Bronchial epithelial cell (primary cell): ENCODE measurements around the gene FRMD5. TPM values are rescaled to one million over a fixed set of nuclear protein-coding genes. Genes with fewer than 3 reads are reported as not detected.

ENCODE experiments used
- DNase-seq: peaks from one replicate; pipeline ENCODE4 v3.0.0-alpha.2; 2010; ENCODE audit warnings: low read depth
- FAIRE-seq: peaks from 2 replicates; lab custom pipeline; 2011; peaks lifted over from hg19 to GRCh38; lab: Jason Lieb, UNC
- H3K27me3 ChIP-seq: 2 replicates; pipeline ENCODE4 v1.5.1; 2011; ENCODE audit warnings: low read length; ENCODE audit not compliant: control insufficient read depth, insufficient read depth
- H3K36me3 ChIP-seq: 2 replicates; pipeline ENCODE4 v1.5.1; 2011; ENCODE audit warnings: low read length; ENCODE audit not compliant: control insufficient read depth, insufficient read depth
- H3K4me3 ChIP-seq: 2 replicates; pipeline ENCODE4 v1.5.1; 2011; ENCODE audit warnings: mild to moderate bottlenecking, low read depth, low read length, control low read depth
- total RNA-seq: library from RNA; depleted of rRNA; stranded (reverse); fragments of >200 nt; gene quantifications from 2 replicates; pipeline ENCODE4 v1.2.1, GENCODE V29; 2014
- TF ChIP-seq, protein P1 (sequence below): IDR thresholded peaks from 2 replicates; pipeline ENCODE4 v1.5.1; 2011; ENCODE audit warnings: mild to moderate bottlenecking, moderate library complexity, low read length, control low read depth, inconsistent platforms; ENCODE audit not compliant: insufficient read depth, severe bottlenecking

The FRMD5 gene
- total RNA-seq, 1 donor from 2014 or later, result 1.3 TPM

DNA sequence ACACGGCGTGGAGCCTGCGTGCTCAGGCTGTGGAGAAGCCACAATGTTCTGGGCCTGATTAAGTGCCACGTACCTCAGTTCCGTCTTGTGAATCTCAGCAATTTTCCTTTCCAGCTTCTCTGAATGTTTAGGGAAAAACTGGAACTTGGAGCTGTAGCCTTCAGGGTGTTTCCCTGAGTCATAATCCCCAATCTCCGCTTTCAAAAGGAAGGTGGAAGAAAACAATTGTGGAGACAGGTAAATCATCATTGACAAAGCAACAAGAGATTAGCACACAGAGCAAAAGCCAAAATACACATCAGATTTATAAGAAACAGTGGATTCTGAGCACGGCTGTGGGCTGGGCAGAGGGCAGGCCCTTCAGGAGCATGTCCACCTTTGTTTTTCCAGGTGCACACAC lies 289.3 kb downstream of the FRMD5 start:
- TF ChIP-seq, protein P1, sequence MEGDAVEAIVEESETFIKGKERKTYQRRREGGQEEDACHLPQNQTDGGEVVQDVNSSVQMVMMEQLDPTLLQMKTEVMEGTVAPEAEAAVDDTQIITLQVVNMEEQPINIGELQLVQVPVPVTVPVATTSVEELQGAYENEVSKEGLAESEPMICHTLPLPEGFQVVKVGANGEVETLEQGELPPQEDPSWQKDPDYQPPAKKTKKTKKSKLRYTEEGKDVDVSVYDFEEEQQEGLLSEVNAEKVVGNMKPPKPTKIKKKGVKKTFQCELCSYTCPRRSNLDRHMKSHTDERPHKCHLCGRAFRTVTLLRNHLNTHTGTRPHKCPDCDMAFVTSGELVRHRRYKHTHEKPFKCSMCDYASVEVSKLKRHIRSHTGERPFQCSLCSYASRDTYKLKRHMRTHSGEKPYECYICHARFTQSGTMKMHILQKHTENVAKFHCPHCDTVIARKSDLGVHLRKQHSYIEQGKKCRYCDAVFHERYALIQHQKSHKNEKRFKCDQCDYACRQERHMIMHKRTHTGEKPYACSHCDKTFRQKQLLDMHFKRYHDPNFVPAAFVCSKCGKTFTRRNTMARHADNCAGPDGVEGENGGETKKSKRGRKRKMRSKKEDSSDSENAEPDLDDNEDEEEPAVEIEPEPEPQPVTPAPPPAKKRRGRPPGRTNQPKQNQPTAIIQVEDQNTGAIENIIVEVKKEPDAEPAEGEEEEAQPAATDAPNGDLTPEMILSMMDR, result no peak
- H3K4me3 ChIP-seq, result no peak overlapping the region
- H3K27me3 ChIP-seq, result no peaks in the 10 kb centered on the region
- DNase-seq, result peak; percentile 54
- no peak for FAIRE-seq
- no peaks in the 10 kb centered on the region for H3K36me3 ChIP-seq

DNA sequence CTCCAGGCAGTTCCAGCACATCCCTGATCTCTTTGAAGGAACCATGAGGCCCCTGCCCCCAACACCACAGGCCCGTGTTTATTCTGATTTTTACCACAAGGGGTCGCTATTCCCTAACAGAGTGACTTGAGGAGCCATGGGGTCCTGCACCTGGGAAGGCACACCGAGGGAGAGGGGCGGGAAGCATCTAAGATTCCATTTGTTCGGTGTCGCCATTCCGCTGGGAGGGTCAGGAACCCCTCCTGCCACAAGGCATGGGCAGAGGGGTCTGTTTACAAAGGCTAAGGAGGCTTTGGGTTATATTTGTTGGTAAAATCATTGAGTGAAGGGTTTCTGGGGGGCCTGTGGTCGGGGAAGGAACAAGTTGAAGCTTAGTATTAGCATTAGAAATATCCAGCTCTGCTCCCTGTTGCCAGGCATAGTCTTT lies 291.2 kb downstream of the FRMD5 start:
- Histone ChIP-seq H3K4me3 (no peak overlapping the region), H3K27me3 (no peaks in the 10 kb centered on the region), H3K36me3 (no peaks in the 10 kb centered on the region)
- no peak for FAIRE-seq
- TF ChIP-seq, protein P1, result peak; percentile 79
- DNase-seq, result peak; percentile 42

DNA sequence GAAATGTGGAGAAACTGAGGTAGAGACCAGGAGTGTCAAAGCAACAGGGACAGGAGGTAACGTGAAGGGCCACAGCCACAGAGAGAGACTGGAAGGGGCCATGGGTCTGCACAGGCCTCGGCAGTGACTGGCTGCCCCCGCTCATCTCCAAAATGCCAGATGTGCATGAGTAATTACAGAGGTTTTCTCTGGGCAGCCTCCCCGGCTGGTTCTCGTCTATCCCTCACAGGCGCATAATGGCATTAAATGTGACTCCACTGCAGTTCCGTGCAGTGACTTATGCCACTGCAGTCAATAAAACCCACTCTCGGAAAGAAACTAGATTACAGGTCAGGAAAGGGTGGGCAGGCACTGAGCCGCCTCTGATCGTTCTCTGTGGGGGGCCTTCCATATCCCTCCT lies 293.6 kb downstream of the FRMD5 start:
- no peaks in the 10 kb centered on the region for H3K36me3 ChIP-seq
- TF ChIP-seq, protein P1, result no peak
- FAIRE-seq, result no peak
- no peaks in the 10 kb centered on the region for H3K27me3 ChIP-seq
- DNase-seq, result no peak
- no peak overlapping the region for H3K4me3 ChIP-seq

DNA sequence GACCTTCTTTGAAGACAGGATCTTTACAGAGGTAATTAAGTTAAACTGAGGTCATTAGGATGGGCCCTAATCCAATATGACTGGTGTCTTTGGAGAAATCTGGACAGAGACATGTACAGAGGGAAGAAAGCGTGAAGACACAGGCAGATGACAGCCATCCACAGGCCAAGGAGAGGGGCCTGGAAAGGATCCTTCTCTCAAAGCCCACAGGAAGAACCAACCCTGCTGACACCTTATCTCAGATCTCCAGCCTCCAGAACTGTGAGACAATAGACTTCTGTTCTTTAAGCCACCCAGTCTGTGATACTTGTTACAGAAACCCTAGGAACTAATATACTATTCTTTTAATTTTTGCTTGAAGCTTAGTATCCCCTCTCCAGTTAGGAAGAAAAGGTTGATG lies 294.1 kb downstream of the FRMD5 start:
- Histone ChIP-seq H3K27me3 (no peaks in the 10 kb centered on the region), H3K36me3 (no peaks in the 10 kb centered on the region), H3K4me3 (no peak overlapping the region)
- FAIRE-seq (no peak), DNase-seq (no peak)
- TF ChIP-seq, protein P1, result no peak

DNA sequence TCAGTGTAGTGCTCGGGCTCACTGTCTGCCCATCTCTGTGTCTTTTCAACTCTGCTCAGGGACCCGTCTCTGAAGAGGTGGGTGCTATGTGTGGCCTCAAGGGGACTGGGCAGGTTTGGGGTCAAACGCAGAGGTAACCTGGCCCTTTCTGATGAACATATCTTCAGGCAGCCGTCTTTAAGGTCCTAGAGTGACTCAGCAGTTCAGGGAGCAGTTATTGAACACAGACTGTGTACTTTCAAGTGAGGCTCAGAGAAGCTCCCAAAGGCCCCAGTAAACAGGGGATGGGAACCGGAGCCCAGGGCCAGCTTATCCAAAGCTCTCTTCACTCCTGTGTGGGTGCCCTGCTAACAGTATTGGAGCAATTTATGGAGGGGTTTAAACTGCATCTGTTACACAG lies 295.1 kb downstream of the FRMD5 start:
- Histone ChIP-seq H3K4me3 (no peak overlapping the region), H3K27me3 (no peaks in the 10 kb centered on the region), H3K36me3 (no peaks in the 10 kb centered on the region)
- no peak for FAIRE-seq
- TF ChIP-seq, protein P1, result no peak
- DNase-seq, result no peak

DNA sequence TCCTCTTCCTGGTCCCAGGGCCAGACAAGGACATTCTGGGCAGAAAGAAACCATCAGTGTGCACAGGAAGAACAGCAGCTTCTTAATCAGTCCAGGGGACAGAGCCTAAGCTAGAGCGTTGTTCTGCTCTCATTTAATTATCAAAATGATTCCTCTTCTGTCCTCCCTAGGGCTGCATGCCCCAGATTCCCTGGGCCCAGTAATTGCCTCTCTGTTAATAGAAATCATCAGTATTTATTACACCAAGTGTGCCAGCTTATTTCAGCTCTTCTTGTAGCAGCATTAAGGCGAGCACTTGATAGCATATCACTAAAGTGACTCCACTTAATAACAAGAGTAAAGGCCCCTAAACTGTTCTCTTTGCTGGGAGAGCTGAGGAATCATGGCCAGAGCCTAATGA lies 296.2 kb downstream of the FRMD5 start:
- H3K27me3 ChIP-seq, result no peaks in the 10 kb centered on the region
- no peak for DNase-seq
- FAIRE-seq, result no peak
- no peaks in the 10 kb centered on the region for H3K36me3 ChIP-seq
- H3K4me3 ChIP-seq, result no peak overlapping the region
- TF ChIP-seq, protein P1, result no peak
